Measurements from ENCODE around the gene CNTF. TPM values are rescaled to one million over a fixed set of nuclear protein-coding genes. Genes with fewer than 3 reads are reported as not detected.
A peak's percentile ranks its signal among the peaks of the same experiment; 100 is the strongest.

CNTF gene
- total RNA-seq, 1 experiment from 2014 or later, result 2.9 TPM

GRCh38 chr11:58578136-58578634, 44.3 kb upstream of the CNTF start:
- peak overlapping the region; percentile 100 for H3K27ac Mint-ChIP-seq (ENCODE audit: low read depth, unreplicated experiment)
- peak overlapping the region; percentile 100 for H3K4me3 Mint-ChIP-seq (ENCODE audit: unreplicated experiment)
- no peaks in the 10 kb centered on the region for H3K27me3 Mint-ChIP-seq (ENCODE audit: insufficient read depth, unreplicated experiment)
- peaks cover 37% of the 10 kb centered on the region for H3K4me1 Mint-ChIP-seq (ENCODE audit: insufficient read depth, unreplicated experiment)
- DNase-seq (ENCODE audit: unreplicated experiment), result peak; percentile 97
- ChIA-PET CTCF (interaction anchor here (0.7 to 3.8 kb wide), 12 partner anchors 10 to 480 kb away, joined by 3 to 41 read pairs (median 12); no protein-coding TSS in a partner anchor), POLR2A (interaction anchor here (0.6 to 6.4 kb wide), 22 partner anchors 9 to 1255 kb away, joined by 3 to 89 read pairs (median 4); partner anchors contain the start of genes DTX4, FAM111A and SELENOH)
- H3K36me3 Mint-ChIP-seq (ENCODE audit: insufficient read depth, unreplicated experiment), result peaks cover 5% of the 10 kb centered on the region
- no peaks in the 10 kb centered on the region for H3K9me3 Mint-ChIP-seq (ENCODE audit: unreplicated experiment)
- intact Hi-C loops (cut with micrococcal nuclease), result loop anchor here (1.0 to 5.0 kb wide), 6 partner anchors 49 to 1039 kb away; partner anchors contain the start of genes FAM111A and OSBP
- TF ChIP-seq, protein P1, sequence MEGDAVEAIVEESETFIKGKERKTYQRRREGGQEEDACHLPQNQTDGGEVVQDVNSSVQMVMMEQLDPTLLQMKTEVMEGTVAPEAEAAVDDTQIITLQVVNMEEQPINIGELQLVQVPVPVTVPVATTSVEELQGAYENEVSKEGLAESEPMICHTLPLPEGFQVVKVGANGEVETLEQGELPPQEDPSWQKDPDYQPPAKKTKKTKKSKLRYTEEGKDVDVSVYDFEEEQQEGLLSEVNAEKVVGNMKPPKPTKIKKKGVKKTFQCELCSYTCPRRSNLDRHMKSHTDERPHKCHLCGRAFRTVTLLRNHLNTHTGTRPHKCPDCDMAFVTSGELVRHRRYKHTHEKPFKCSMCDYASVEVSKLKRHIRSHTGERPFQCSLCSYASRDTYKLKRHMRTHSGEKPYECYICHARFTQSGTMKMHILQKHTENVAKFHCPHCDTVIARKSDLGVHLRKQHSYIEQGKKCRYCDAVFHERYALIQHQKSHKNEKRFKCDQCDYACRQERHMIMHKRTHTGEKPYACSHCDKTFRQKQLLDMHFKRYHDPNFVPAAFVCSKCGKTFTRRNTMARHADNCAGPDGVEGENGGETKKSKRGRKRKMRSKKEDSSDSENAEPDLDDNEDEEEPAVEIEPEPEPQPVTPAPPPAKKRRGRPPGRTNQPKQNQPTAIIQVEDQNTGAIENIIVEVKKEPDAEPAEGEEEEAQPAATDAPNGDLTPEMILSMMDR (IDR thresholded peaks at IDR 0.05; ENCODE audit: unreplicated experiment), result no peak
- no TSS peak for BruUV-seq (replicated peaks)

GRCh38 chr11:58578635-58579191, 43.8 kb upstream of the CNTF start, which contains the start of gene ZFP91:
Gene ZFP91, plus strand, starts transcription at chr11:58579063. Its CDS starts 219 bp downstream, at chr11:58579282.
- TF ChIP-seq, protein P1 (IDR thresholded peaks at IDR 0.05; ENCODE audit: unreplicated experiment), result no peak
- POLR2A ChIA-PET, result interaction anchor here (0.7 to 6.4 kb wide), 13 partner anchors 9 to 1037 kb away, joined by 3 to 89 read pairs (median 5); partner anchors contain the start of genes DTX4 and FAM111A
- DNase-seq (ENCODE audit: unreplicated experiment), result peak; percentile 98
- intact Hi-C loops (cut with micrococcal nuclease), result loop anchor here (1.0 to 5.0 kb wide), 6 partner anchors 48 to 1039 kb away; partner anchors contain the start of genes FAM111A and OSBP
- Mint-ChIP-seq H3K27me3 (ENCODE audit: insufficient read depth, unreplicated experiment) (no peaks in the 10 kb centered on the region), H3K27ac (ENCODE audit: low read depth, unreplicated experiment) (peak within 1 kb of the TSS; percentile 100), H3K4me3 (ENCODE audit: unreplicated experiment) (peak within 1 kb of the TSS; percentile 100), H3K9me3 (ENCODE audit: unreplicated experiment) (no peaks in the 10 kb centered on the region), H3K4me1 (ENCODE audit: insufficient read depth, unreplicated experiment) (peaks cover 32% of the 10 kb centered on the region), H3K36me3 (ENCODE audit: insufficient read depth, unreplicated experiment) (peaks cover 5% of the 10 kb centered on the region)
- no TSS peak for BruUV-seq (replicated peaks)
- CTCF ChIA-PET, result interaction anchor here (0.6 to 3.4 kb wide), 7 partner anchors 14 to 99 kb away, joined by 3 to 41 read pairs (median 5); no protein-coding TSS in a partner anchor

- POLR2A ChIA-PET, result interaction anchor here (0.7 to 3.3 kb wide), 7 partner anchors 24 to 927 kb away, joined by 3 to 20 read pairs (median 5); no protein-coding TSS in a partner anchor
- no peaks in the 10 kb centered on the region for H3K27me3 Mint-ChIP-seq (ENCODE audit: insufficient read depth, unreplicated experiment)
- no peaks in the 10 kb centered on the region for H3K9me3 Mint-ChIP-seq (ENCODE audit: unreplicated experiment)
- peak; percentile 88 for DNase-seq (ENCODE audit: unreplicated experiment)
- BruUV-seq (replicated peaks), result no TSS peak
- peaks cover 26% of the 10 kb centered on the region for H3K4me1 Mint-ChIP-seq (ENCODE audit: insufficient read depth, unreplicated experiment)
- CTCF ChIA-PET, result interaction anchor here (0.5 to 1.6 kb wide), 8 partner anchors 11 to 818 kb away, joined by 3 to 5 read pairs (median 4); no protein-coding TSS in a partner anchor
- H3K27ac Mint-ChIP-seq (ENCODE audit: low read depth, unreplicated experiment), result peak overlapping the region; percentile 100
- TF ChIP-seq, protein P1 (IDR thresholded peaks at IDR 0.05; ENCODE audit: unreplicated experiment), result peak; percentile 55
- intact Hi-C loops (cut with micrococcal nuclease), result loop anchor here (2.0 to 5.0 kb wide), 5 partner anchors 47 to 1038 kb away; partner anchors contain the start of genes FAM111A and OSBP
- peak overlapping the region; percentile 100 for H3K4me3 Mint-ChIP-seq (ENCODE audit: unreplicated experiment)
- peaks cover 5% of the 10 kb centered on the region for H3K36me3 Mint-ChIP-seq (ENCODE audit: insufficient read depth, unreplicated experiment)
Observed at GRCh38 chr11:58579192-58580129, 43.0 kb upstream of the CNTF start.

All from MCF 10A (cell line).